ENCODE data around the gene GRIK4.

DNA sequence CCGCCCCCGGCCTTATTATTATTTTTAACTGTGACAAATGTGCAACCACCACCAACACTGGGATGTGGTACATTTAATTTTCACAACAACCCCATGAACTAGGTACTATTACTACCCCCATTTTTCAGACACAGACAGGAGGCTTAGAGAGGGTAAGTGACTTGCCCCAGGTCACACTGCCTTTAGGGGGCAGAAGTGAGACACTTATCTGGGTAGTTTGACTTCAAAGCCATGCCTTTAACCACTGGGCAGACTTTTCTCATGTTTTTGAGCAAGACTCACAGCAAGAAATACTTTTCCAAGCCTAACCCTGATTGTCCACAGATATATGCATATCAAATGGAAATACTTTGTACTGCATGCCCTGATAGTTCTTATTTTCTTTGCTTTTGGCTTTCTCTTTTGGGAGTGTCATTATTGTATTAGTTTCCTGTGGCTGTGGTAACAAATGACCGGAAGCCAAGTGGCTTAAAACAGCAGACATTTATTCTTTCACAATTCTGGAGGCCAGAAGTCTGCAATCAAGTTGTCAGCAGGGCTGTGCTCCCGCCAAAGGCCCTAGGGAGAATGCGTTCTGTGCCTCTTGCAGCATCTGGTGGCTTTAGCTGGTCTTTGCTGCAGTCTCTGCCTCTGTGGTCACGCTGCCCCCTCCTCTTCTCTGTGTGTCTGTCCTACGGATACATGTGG is 110.8 kb downstream of the GRIK4 start:
- TF ChIP-seq EZH2phosphoT487 (IDR thresholded peaks at IDR 0.05; ENCODE audit: borderline replicate concordance, low read length) = no peak
- TF ChIP-seq, protein P1, sequence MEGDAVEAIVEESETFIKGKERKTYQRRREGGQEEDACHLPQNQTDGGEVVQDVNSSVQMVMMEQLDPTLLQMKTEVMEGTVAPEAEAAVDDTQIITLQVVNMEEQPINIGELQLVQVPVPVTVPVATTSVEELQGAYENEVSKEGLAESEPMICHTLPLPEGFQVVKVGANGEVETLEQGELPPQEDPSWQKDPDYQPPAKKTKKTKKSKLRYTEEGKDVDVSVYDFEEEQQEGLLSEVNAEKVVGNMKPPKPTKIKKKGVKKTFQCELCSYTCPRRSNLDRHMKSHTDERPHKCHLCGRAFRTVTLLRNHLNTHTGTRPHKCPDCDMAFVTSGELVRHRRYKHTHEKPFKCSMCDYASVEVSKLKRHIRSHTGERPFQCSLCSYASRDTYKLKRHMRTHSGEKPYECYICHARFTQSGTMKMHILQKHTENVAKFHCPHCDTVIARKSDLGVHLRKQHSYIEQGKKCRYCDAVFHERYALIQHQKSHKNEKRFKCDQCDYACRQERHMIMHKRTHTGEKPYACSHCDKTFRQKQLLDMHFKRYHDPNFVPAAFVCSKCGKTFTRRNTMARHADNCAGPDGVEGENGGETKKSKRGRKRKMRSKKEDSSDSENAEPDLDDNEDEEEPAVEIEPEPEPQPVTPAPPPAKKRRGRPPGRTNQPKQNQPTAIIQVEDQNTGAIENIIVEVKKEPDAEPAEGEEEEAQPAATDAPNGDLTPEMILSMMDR (conservative IDR thresholded peaks at IDR 0.05; ENCODE audit: low read depth, low read length) = peak; percentile 55

Data from PC-3 (cell line).